ENCODE measurements around the gene IL10RA.

Gene IL10RA

GRCh38 chr11:118048472-118049370 lies 62.5 kb downstream of the IL10RA start:
- no peak for DNase-seq

GRCh38 chr11:118049771-118050170 lies 63.6 kb downstream of the IL10RA start:
- no peak for DNase-seq

GRCh38 chr11:118050208-118050891 lies 64.2 kb downstream of the IL10RA start:
- no peak for DNase-seq

Data from eye (tissue), 1 donor.